HS-5 (cell line): ENCODE data around the gene NHERF1.

Experiments
- DNase-seq: peaks from one replicate; pipeline ENCODE4 v3.0.0-alpha.2; 2012; ENCODE audit warnings: low read depth

The NHERF1 gene

DNA sequence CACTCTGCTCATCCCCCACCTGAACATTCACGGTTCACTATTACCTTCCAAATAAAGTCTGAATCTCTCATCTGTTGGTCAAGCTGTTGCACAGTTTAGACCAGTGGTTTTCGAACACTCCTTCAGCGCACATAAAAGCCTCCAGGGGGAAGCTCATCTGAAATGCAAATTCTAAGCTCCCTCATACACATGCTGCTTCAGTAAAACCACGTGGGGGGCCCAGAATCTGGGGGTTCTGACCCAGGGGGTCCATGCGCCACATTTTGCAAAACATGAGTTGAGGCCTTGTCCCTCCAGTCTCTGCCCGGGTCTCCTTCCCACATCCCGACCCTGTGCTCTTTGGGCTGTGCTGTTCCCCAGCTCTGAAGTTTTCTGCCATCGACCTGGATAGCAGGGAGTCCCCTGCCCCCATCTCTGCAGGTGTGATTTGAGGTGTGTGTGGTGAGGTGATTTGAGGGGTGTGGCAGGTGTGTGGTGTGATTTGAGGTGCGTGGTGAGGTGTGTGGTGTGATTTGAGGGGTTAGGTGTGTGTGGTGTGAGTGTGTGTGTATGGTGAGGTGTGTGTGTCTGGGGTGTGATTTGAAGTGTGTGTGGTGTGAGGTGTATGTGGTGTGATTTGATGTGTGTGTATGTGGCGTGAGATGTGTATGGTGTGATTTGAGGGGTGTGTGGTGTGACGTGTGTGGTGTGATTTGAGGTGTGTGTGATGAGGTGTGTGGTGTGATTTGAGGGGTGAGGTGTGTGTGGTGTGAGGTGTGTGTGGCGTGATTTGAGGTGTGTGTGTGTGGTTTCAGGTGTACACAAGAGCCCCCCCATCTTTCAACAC lies 16.2 kb upstream of the NHERF1 start:
- DNase-seq, result no peak

DNA sequence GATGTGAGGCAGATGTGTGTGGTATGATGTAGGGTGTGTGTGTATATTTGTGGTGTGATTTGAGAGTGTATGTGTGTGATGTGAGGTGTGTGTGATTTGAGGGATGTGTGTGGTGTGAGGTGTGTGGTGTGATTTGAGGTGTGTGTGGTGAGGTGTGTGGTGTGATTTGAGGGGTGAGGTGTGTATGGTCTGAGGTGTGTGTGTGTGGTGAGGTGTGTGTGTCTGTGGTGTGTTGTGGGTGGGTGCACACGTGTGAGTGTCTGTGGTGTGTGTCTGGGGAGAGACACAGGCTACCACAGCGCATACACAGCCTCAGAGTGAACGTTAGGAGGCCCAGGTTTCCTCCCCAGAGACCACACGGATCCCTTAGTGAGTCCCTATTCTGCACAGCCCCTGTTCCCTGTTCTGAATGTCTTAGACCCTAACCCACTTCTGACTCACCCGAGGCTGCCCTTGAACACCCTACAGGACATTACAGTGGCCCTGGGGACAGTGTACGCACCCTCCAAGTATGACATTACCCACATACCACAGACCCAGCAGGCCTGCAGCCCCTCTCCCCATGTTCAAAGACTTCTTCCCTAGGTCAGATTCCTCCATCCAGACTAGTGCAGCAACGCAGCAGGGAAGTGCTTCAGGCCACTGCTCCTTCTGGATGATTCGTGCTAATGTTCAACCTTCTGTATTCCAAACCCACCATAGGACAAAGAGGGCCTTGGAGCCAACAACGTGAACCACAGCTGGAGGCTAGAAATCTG lies 14.9 kb upstream of the NHERF1 start:
- DNase-seq, result no peak

DNA sequence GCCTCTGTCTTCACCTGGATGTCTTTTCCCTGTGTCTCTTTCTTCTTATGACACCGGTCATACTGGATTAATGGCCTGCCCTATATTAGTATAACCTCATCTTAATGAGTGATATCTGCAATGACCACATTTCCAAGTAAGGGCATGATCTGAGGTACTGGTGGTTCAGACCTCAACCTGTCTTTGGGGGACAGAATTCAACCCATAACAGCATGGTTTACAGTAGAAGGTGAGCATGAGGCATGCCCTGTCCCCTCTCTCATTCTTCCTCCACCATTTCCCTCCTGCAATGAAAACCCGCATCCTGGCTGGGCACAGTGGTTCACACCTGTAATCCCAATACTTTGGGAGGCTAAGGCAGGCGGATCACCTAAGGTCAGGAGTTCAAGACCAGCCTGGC lies 14.2 kb upstream of the NHERF1 start:
- DNase-seq, result no peak

GRCh38 chr17:74736513-74737298 lies 11.7 kb upstream of the NHERF1 start, which contains the start of gene RAB37:
TSS of gene RAB37 (plus strand) at chr17:74737256. CDS start at chr17:74737273, 17 bp downstream.
- DNase-seq, result no peak

- DNase-seq, result no peak
These were observed 11.0 kb upstream of the NHERF1 start for GRCh38 chr17:74737299-74738050.

DNA sequence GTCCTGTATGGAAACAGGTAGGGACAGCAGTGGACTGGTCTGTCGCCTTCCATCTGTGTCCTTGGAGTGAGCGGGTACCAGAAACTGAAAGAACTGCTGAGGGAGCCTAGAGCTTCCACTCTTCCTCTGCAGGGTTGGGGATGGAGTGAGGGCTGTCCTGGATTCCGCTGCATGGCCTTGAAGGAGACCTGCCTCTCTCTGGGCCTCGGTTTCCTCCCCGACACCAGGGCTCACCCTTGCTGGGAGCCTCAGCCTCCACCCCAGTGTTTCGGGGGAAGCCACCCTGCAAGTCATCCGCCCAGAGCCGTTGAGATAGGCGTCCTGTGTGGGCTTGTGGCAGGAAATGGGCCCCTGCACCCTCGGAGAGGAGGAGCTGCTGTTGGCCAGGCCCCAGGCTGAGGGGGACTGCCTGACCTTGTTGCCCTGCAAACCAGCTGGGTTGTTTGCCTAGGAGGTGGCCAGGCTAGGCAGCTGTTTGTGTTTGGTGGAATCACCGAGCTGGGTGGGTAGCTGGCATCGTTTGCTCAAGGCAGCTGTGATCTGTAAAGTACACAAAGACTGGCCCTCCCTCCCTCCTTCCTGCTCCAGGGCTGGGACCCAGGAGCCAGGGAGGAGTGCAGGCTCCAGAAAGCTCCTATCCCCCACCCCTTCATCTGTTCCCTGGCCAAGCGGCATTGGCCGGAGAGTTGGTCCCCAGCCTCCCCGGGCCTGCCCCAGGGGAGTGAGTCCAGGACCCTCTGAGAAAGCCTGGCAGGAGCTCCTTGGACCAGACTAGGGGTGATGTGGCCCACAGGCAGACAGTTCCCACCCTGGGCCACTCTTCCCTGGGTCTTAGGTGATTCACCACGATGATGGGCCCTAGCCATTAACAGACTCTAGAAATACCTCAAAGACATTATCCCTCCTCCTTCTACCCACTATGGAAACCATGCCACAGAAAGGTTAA lies 10.1 kb upstream of the NHERF1 start:
- DNase-seq, result no peak

- no peak for DNase-seq
These were observed 9.1 kb upstream of the NHERF1 start for GRCh38 chr17:74739227-74739831.

DNA sequence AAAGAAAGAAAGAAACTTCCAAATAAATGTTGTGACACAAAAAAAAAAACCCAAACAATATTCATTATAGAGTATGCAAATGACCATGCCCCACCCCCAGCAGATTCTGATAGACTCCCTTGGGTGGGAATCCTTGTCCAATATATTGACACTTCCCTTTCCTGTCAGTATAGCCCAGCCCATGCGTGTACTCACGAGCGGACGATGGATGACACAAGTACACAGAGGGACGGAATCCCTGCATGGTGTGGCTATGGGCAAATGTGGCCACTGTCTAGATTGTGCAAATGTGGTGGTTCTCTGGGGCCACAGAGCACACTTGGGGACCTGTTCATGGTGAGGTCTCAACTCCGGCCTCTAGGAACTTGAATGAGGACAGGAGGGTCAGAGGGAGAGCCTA lies 8.3 kb upstream of the NHERF1 start:
- no peak for DNase-seq

GRCh38 chr17:74740641-74741387 lies 7.6 kb upstream of the NHERF1 start:
- no peak for DNase-seq

- no peak for DNase-seq
These were observed 6.3 kb upstream of the NHERF1 start for GRCh38 chr17:74742153-74742515.

- no peak for DNase-seq
These were observed 5.4 kb upstream of the NHERF1 start for GRCh38 chr17:74742978-74743545.

- no peak for DNase-seq
These were observed 4.7 kb upstream of the NHERF1 start for GRCh38 chr17:74743755-74744154.

- no peak for DNase-seq
These were observed 4.1 kb upstream of the NHERF1 start for GRCh38 chr17:74744349-74744713.

- DNase-seq, result peak; percentile 34
These were observed 3.5 kb upstream of the NHERF1 start for GRCh38 chr17:74744714-74745547.

DNA sequence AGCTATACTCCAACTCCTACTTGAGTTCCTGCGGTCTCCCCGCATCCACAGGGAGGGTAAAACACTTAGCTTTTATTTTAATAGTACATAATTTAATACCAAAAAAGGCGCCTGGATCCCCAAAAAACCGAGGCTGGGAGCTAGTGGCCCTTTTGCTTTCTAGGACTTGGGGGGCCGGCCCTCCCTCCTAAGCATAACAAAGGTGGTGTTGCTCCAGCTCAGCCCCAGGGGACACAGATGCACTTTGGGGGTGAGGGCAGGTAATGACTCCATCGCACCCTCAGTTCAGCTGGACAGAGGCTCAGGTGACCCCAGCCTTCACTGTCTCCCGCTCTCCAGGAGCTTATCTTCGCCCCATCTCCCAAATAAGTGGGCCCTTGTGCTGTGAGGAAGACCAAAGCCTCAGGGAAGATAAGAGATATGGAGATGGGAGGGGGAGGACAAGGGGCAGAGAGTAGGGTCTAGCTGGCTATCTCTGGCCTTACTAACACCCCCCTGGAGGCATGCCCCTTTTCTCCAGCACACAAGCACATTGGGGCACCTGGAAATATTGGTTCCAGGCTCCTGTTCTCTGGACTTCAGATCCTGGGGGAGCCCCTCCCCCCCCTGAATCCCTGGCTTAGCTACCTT lies 2.8 kb upstream of the NHERF1 start:
- DNase-seq, result no peak

DNA sequence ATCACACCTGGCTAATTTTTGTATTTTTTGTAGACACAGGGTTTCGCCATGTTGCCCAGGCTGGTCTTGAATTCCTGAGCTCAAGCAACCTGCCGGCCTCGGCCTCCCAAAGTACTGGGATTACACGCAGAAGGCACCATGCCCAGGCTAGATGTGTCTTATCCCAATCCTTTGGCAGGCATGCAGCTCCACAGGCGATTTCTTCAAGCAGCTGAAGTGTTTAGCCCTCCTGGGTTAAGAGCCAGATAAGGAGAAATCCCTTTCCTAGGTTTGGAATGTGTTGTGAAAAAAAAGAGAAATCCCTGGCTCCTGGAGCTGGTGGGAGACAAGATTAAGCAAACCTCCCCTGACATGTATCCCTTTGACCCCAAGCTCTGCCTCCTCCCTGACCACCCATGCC lies 2.1 kb upstream of the NHERF1 start:
- DNase-seq, result no peak

GRCh38 chr17:74746922-74747321 lies 1.5 kb upstream of the NHERF1 start:
- DNase-seq, result no peak

DNA sequence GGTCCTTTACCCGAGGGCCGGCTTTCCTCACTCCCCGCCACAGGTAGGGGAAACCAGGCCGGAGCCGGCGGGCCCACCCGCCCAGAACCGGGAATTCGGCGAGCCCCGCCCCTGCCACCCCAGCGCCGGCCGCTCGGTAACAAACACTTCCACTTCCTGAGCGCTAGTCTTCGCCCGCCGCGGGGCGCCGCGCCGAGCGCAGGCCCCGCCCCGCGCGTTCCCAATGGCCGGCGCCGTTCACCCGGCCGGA lies 224 bp upstream of the NHERF1 start:
- no peak for DNase-seq
